HG03175 (cell line): ENCODE measurements around the gene LNX2.

Experiments
- ATAC-seq: cut with Tn5 transposase; IDR thresholded peaks from one replicate; pipeline ENCODE4 v1.9.1; 2021; ENCODE audit warnings: mild to moderate bottlenecking, moderate library complexity; ENCODE audit not compliant: unreplicated experiment

LNX2 gene

DNA sequence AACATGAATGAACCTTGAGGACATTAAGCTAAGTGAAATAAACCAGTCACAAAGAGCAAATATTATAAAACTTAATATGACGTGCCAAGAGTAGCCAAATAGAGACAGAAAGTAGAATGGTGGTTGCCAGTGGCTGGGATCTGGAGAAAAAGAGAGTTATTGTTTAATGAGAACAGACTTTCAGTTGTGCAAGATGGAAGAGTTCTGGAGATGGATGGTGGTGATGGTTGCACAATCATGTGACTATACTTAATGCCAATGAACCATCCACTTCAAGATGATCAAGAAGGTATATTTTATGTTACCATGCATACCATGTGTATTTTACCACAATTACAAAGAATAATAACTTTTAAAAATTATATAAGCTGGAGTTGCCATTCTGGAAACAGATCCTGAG, 104.2 kb downstream of the LNX2 start:
- ATAC-seq = no peak

DNA sequence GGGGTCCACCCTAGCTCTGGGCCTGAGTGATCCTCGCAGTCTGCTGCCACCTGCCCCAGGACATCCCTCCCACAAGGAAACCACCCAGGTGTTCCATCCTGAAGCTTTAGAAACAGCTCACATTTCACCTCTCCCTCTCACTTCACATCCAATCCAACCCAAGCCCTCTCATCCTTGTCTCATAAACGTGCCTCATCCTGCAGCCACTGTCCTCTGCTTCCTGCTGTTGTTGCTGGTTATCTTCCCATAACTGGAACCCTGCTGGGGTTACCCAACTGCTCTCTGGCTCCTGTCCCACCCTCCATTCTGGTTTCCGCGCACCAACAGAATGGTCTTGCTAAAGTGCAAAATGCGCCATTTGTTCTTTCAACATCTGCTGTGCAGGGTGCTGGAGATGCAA, 110.2 kb downstream of the LNX2 start:
- ATAC-seq = no peak

DNA sequence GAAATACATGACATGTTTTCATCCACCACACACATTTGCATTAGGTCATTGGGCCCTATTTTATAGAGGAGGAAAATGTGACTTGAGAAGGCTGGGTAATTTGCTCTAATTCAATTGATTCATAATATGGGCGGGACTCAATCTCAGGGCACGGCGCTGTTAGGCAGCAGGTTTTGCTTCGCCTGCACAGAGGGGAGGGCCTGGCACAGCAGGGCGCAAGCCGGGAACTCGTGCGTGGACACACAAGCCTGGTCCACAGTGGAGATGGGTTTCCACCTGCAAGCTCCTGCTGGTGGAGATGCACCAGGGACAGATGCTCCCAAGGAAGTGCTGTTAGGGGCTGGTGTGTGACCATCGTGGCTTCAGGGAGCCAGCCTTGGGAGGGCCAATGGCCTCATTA, 111.5 kb downstream of the LNX2 start:
- no peak for ATAC-seq

DNA sequence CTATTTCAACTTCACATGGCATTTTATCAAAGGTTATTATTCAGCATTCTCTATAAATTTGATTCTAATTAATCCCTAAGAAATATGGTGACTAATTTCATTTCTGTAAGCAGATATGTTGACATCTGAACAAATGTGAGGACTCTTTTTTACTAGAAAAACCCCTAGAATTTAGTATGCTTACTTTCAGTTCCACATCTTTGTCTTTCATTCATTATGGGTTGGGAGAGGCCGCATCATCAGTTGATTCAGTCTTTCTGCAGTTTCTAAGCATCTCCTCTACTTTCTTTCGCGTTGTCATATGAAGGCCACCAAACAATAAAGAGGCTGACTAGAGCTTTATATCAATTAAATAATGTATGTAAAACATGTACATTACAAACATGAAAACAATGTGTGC, 114.5 kb downstream of the LNX2 start:
- ATAC-seq = no peak

DNA sequence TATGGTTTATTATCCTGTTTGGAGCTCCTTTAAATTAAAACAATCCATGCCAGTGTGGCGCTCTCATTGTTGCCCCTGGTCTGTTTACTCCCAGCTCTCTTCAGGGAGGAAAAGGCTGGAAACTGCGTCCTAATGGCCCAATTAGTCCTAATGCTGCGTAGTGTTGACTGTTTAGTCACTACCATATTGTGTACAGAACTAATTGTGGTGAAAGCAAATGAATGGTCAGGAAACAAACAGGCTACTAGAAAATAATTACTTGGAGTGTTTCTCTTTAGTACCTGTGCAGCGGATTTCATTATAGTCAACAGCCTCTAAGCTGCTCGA, 115.5 kb downstream of the LNX2 start:
- ATAC-seq = no peak

DNA sequence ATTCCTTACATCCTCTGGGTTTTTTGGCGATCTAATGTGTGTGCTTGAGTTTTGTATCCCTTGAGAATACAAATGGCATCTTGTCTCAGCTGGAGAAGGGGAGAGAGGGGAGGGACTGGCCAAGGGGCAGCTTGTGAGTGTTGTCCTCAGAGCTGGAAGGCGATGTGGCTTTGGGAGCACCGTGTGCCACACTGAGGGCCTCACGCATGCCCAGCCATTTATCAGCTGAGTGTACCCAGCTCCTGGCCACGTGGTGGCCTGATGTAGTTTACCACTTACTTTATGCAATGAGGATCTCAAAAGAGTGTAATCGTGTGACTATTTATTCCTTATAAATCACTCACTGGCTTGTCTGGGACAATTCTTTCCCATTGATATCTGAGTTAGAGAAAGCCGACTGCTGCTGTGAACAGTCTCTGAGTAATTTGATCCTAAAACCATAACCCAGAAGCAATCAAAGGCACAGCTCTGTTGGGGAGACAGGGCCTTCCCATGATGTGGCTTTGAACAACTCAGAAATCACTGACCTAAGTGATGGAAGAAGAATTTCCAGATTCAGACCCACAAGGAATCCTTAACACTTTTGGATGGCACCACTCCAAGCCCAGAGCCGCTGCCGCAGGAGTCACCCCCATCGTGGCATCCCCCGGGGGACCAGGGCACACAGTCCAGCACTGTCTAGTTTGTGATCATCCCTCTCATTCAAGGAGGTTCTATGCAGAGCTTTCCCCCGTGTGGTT, 116.0 kb downstream of the LNX2 start:
- no peak for ATAC-seq

DNA sequence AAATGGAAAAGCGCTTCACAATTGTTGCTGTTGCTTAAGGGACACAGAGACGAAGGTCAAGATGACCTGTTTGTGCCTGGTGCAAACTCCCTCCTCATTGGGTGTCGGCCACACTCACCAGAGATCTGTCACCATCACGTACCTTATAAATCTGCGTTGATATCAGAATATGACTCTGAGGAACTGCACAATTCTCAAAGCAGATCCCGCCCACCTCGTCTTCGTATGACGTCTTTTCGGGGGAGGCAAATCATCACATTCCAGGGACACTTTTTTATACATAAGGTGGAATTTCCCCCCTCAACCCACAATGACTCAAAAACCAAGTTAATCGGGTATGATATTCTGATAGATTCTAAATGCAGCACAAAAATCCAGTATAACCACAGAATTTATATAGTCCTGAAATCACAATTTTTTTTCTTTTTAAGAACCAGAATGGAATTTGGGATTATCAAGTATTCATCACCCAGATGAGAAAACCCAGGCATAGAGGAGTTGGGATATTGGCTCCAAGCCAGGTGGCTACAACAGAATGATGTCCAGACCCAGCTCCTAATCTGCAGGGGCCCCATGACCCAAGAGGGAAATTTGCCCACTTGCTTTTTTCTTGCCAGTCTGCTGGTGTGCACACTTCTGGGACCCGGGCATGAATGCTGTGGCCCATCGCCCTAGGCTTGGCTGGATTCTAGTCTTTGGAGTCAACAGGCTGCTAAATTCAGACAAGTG, 119.4 kb downstream of the LNX2 start:
- ATAC-seq = no peak

DNA sequence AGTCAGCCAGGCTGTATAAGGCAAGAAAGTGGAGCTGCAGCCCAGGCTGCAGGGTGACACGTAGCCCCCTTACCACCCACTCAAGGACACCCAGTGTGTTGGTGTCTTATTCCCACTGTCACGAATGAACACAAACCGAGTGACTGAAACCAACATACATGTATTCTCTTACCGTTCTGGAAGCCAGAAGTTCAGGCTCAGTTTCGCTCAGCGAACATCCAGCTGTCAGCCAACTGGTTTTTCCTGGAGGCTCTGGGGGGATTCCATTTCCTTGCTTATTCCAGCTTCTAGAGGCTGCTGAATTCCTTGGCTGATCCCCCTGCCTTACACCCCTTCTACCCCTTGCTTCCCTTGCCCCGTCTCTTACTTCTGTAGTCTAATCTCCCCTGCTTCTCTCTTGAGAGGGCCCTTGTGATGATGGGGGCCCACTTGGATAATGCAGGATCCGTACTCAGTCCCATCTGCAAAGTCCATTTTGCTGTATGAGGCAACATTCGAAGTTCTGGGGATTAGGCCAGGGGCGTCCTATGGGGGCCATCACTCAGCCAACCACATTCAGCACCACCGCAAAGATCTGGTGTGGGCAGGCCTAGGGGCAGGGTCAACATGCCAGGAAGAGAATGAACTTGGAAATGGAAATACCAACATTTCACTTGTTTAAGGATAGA, 122.6 kb downstream of the LNX2 start:
- ATAC-seq = no peak

DNA sequence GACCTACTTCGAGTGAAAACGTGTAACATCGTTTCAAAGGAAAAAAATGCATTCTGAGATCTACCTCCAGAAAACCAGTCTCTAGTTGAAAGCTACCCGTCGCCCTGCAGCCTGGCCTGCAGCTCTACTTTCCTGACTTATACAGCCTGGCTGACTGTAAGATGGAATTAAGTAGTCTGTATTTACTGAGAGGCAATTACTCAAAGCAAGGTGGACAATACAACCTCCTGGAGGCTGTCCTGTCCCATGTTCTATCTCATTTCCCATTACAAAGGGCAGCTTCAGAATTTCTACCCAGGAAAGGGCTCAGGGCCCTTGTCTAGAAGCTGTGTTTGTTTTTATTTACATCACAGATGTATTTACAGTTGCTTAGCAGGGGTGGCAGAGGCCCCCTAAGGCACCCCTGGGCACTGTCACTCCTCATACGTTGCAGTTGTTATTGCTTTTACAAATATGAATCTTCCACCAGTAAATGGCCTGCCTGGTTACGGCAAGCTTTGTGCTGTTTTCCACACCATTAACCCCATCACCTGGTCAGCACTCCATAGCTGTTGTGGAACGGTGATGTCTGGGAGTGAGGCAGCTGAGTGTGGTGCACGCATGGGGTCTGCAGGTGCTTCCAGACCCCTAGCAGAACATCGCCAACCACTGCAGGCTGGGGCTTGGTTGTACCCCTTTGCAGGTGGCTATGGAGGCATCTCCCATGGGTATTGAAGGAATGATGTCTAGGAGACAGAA, 123.6 kb downstream of the LNX2 start:
- no peak for ATAC-seq

DNA sequence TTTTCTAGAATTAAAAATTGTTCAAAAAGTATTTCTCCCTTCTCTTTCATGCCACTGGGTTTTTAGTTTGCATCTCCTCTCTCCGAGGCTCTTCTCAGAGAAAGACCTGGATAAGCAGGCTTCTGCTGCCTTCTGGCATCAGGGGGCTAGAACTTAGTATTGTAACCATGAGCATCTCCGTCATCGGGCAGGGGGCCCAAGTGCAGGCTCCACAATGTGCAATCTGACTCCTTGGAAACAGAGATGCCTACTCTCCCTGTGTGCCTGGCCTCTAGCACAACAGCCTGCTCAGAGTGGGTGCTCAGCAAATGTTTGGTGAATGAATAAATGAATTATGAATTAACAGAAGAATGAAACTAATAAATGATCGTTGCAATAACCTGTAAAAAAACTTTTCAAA, 124.3 kb downstream of the LNX2 start:
- no peak for ATAC-seq
